HG03095 (cell line): Measurements from ENCODE around the gene ARHGEF28.
A peak's percentile ranks its signal among the peaks of the same experiment; 100 is the strongest.

Experiments used
- ATAC-seq: cut with Tn5 transposase; IDR thresholded peaks from one replicate; pipeline ENCODE4 v1.9.1; 2021; ENCODE audit warnings: moderate library complexity; ENCODE audit not compliant: unreplicated experiment

The ARHGEF28 gene

DNA sequence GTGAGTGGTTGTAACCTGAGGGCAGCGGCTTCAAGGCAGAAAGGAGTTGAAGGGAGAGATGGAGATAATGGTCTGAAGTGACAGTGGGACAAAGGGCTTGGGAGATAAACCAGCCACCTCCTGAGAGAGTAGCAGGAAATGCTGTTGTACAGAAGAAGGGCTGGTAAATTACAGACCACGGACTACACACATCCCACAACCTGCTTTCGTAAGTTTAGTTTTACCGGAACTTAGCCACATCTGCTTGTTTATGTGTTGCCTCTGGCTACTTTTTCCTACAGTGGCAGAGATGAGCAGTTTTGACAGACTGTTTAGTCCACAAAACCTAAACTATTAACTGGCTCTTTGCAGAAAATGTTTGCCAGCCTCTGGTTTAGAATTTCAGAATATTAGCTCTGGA lies 269.5 kb downstream of the ARHGEF28 start:
- no peak for ATAC-seq

DNA sequence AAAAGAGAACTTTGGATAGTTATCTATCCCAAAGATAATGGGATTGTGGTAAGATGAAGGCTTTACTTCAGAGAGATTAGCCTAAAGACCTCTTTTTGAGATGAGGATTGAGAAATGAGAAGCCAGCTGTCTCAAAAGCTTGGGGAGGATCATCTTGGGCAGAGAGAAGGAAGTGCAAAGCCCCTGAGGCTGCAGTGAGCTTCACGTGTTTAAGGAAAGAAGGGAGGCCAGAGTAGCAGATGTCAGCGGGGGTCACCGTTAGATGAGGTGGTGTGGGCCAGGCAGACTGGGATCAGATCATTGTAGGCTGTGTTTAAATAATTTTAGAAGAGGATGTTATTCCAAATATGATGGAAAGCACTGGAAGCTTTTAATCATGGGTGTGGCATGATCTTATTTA lies 270.1 kb downstream of the ARHGEF28 start:
- ATAC-seq, result no peak

DNA sequence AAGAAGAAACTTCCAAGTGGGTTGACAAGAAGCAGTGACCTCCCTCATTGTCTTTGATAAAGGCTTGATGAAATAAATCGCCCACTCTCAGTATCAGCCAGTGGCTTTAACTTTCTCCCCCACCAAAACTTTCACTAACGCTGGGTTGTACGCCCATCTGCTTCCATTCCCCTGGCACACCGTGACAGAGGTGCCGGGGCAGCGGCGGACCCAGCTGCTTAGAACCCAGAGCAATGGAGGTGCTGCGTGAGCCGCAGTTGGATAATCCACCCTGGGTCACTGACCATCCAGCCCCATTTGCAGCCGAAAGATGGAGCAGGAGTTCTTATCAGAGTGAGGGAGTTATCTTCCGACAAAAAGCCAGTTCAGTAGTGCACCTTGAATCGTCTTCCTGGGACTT lies 270.7 kb downstream of the ARHGEF28 start:
- ATAC-seq, result no peak

DNA sequence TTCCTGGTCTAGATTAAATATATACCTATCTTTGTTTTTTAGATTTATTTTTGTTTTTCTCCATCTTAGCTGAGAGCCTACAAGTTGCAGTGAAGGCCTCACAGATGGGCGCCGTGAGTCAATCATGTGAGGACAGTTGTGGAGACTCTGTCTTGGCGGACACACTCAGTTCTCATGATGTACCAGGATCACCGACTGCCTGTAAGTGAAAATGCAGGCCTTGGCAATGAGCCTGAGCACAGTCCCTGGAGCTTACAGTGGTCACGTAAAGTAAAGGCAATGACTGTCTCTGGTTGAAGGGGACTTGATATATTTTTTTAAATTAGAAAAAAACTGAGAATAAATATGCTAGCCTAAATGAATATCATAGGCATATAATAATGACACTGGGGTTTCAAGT lies 271.9 kb downstream of the ARHGEF28 start:
- no peak for ATAC-seq

DNA sequence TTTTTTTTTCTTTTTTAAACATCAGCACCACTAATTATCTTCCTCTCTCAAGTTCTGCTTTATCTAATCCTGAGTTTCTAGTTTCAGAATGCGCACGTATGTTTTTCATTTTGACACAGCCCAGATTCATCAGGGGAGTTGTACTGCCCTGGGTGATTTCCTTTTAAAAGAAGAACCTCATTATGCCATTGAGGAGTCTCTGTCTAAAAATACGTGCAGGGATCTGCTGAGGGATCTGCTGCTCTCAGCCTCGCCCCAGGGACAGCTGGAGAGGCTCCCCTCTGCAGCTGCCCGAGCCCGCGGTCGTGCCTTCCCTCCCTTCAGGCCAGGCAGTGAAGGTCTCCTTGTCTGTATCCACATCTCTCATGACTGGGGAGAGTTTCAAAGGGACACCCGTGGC lies 273.1 kb downstream of the ARHGEF28 start:
- peak; percentile 79 for ATAC-seq

DNA sequence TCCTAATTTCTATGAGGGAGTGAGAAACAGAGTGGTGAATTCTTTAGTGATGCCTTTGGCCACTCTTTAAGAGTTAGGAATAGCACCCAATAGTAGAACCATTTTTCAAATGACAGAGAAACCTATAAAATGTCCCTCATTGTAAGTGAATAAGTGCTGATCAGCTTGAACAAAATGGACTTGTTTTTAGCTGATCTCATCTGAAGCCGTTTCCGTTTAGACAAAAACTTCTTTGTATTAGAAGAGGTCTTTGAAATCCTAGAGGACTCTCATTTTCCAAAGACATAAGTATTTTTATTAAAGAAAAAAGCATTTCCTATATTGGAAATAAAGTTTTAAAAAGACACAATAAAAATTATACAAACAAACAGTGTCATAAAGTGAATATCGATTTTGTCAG lies 273.9 kb downstream of the ARHGEF28 start:
- no peak for ATAC-seq

DNA sequence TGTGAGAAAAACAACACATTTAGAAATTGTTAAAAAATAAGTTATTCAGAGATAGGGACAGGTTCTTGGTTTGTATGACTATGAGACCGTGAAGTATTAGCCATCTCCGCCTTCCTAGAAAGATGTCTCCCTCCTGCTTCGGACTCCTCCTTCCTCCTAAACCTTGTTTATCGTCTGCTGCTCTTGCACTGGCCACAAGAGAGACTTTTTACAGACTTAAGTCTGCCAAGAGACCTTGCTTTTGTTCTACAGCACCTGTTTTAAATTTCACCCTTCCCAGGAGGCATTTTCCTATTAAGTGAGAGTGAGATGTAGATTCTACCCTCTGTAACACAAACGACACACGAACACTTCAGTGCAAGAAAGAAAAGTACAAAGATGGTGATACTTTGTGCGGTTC lies 274.6 kb downstream of the ARHGEF28 start:
- ATAC-seq, result no peak

DNA sequence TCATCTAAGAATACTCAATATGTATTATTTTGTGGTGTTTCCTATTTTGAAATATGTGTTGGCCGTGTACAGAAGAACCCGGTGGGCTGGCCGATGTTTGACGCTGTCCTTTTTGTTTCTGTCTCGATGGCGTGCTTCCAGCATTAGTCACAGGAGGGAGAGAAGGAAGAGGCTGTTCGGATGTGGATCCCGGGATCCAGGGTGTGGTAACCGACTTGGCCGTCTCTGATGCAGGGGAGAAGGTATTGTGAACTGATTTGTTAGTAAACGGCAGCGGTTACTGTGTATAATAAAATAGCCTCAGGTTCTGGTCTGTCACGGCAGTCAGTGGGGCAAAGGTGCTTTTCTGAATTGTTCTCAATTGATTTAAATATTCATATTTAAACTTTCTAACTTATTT lies 275.0 kb downstream of the ARHGEF28 start:
- no peak for ATAC-seq

DNA sequence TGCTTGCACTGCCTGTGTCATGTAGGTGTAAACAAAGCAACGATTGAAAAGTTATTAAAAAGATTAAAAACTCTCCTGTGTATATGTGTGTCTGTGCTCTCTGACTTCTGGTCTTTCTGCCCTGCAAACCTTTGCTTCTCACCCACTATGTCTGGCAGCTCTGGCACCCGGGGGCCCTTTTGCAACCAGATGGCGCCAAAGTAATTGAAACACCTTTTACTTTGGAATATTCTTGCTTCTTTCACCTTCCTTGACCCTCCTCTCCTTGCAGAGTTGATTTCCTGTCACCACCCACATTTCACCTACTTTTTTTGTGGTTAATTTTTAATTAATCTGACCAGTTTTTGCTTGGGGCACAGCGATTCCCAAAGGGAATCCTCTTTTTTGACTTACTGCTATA lies 275.5 kb downstream of the ARHGEF28 start:
- no peak for ATAC-seq

DNA sequence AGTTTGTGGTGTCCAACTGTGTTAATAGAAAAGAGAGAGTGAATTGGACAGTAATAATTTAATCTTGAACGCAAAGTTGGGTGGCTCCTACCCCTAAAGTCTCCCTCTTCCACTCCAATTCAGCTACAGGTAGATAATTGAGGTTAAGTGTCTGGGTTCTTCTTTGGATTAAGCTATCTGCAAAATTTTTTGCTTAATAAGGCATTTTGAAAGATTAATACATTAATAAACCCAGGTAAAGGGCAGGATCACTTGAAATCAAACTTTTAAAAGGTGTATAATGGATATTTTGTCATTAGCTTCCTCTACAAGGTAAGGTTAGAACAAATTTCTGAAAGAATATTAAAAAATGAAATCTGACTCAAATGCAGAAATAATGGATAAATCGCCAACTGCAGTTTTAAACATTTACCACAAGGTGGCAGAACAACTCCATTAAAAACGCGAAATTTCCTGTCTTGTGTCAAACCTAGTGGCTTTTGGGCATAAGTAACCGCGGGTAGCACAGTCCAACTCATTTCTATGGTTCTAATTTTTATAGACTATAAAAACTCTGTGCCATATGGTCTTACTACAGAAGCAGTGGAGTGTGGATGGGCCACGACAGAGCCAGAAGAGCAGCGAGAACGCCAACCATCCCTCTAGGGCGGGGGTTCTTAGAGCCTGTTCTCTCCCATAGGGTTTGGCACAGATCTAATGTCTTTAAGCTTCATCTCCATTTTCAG lies 276.5 kb downstream of the ARHGEF28 start:
- ATAC-seq, result no peak

DNA sequence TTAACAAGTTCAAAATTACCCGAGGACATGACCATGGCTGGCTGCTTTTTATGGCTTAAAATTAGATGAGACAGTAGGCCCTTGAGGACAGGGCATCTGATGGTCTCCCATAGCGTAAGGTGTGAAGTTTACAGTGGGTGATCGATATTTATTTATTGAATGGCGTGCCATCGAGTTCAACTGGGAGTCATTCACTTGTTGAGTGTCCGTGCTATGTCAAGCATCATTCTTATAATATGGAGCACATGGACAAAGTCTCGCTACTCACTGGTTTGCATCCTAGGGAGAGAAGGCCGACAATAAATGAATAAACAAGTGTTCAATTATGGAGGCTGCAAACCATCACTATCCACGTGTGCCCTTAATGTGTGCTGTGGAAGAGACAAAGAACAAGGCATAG lies 277.2 kb downstream of the ARHGEF28 start:
- ATAC-seq, result no peak

DNA sequence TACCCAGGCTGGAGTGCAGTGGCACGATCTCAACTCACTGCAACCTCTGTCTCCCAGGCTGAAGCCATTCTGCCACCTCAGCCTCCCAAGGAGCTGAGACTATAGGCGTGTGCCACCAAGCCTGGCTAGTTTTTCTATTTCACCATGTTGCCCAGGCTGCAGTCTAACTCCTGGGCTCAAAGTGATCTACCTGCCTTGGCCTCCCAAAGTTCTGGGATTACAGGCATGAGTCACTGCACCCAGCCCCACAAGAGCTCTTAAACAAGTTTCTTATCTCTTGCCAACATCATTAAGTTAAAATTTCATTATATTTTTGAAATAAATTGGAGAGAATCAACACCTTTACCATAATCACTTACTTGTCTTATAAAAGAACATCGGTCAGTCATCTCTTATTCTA lies 280.3 kb downstream of the ARHGEF28 start:
- ATAC-seq, result no peak

DNA sequence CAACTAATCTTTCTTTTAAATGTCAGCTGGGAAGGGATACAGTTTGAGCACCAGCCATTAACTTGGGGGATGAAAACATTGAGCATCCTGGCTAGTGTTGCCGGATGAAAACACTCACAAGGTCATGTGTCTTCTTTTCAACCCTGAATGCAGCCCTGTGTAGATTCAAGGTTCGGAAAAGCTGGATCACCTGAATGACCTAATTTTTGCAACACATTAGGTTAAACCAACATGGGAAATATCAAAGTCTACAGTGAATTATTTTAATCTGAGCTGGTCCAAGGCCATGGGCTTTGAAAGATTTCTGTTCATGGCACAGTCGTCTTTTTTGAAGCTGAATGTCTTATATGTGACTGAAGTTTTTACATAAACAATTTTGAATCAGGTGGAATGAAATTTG lies 281.2 kb downstream of the ARHGEF28 start:
- no peak for ATAC-seq

DNA sequence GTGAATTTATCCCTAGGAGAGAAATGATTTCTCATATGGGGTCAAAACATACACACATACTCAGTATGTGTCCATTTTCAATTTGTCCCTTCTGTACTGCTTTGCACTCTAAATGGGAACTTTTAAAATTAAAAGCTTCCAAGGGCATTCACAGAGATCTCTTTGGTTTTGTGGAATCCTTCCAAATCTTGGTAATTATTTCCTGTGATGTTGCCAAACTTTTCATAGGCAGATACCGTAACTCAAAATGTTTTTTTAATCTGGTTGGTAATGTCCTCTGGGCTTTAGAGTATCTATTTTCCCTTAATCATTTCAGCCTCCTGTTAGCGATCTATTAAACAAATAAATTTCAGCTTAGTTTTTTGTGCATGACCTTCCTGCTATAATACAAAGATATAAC lies 282.4 kb downstream of the ARHGEF28 start:
- ATAC-seq, result no peak

DNA sequence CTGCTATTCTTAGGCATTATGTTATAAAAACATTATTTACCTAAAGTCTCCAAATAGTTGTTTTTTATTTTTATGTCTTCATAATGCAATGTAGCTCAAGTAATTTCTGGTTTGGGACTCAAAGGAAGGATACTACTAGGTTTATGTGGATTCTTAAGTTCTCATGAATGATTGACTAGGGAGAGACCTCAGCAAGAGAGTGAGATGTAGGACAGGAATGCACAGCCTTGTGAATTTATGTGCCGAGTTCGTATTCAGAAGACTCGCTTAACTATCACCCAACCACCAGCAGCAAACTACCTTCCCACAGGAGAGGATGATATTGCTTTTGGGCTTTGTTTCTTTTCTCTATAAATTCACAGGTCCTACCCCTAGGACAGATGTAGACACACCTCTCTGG lies 282.9 kb downstream of the ARHGEF28 start:
- no peak for ATAC-seq

DNA sequence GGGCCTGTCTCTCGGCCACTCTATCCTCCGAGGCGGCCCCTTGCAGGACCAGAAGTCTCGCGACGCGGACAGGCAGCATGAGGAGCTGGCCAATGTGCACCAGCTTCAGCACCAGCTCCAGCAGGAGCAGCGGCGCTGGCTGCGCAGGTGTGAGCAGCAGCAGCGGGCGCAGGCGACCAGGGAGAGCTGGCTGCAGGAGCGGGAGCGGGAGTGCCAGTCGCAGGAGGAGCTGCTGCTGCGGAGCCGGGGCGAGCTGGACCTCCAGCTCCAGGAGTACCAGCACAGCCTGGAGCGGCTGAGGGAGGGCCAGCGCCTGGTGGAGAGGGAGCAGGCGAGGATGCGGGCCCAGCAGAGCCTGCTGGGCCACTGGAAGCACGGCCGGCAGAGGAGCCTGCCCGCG lies 283.5 kb downstream of the ARHGEF28 start:
- no peak for ATAC-seq

DNA sequence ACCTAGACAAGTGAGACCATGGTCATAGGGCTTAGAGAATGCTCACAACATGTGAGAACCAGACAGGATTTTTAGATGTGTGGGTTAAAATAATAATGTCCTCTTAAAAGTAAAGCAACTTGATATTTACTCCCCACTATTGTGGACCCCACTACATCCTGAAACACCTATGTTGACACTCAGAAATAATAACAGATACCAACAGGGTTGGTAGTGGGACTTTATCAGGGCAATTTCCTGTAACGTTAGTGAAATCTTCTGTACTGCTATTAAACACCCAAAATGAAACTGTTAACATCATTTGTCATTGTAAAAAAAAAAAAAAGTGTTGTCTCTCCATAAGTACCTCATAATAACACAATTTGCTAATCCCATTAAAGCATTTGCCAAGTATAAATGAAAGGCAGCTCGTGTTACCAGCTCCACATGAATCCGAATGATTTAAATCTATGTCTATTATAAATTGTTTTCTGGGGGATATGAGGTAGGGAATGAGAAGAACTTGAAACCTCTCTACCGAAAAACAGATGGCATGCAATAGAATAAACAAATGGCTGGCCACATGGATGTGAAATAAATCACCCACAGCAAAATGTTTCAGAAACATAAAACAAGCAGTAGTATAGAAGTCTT lies 285.9 kb downstream of the ARHGEF28 start:
- ATAC-seq, result no peak

DNA sequence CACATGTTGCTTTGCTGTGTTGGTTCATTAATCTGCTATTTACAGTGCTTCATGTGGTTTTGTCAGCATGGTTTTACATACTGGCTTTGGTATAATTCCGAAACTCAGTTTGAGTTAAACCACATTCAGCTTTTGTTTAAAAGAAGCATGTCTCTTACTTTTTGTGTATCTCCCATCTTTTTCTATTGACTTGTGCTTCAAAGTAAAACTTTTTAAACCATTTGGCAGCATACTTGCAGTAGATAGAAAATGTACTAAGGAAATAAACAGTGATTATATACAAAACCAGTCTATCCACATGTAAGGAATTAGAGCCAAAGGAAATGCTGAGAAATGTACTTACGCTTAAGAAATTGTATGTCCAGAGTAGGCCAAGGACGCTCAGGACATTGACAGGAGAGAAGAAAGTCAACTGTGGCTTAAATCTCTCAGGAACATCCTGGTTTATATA lies 286.9 kb downstream of the ARHGEF28 start:
- ATAC-seq, result no peak

DNA sequence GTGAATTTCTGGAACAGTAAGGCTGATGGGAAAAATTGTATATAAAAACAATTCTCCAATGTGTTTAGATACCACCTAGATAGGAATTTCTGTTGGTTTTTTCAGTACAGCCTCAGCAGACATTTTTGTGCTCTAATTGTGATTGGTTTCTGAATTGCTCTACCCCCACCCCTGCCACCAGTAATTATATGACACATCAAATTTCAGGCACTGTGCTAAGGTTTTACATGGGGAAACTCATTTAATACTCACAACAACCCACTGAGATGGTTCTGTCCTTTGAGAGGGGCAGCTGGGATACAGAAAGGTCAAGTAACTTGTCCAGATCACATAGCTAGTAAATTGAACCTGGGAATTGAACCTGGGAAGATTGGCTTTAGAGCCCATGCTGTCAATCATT lies 288.0 kb downstream of the ARHGEF28 start:
- ATAC-seq, result no peak

DNA sequence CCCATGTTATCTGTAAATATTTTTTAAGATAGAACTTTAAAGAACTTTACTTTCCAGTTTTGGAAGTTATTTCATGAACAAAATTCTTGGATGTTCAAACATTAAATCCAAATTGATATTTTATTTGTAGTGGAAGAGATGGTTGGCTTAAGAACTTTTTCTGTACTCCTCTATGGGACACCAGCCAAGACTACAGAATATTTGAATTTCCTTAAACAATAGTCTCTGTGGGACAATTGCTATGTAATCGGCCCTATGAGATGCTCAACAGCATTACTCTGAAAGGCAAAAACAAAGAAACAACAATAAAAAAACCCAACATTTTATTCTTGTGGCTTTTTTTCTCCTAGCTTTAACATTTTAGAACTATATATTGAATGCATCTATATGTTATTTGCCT lies 289.3 kb downstream of the ARHGEF28 start:
- no peak for ATAC-seq

DNA sequence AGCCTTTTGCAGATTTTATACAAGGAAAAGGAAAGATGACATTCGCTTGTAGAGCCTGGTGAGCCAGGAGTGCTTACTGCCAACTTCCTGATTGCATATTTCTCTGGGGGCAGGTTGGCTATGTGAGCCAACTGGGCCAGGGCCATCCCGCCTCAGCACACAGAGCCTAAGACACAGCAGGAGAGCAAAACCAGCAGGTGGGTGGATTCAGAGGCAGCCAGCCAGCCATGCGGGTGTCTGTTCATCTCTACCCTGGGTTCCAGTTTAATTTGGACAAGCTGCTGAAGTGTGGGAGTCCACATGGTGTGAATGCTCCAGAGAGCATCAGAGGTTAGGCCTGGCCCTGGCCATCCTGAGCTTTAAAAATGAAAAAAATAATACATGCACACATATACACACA lies 291.4 kb downstream of the ARHGEF28 start:
- no peak for ATAC-seq

DNA sequence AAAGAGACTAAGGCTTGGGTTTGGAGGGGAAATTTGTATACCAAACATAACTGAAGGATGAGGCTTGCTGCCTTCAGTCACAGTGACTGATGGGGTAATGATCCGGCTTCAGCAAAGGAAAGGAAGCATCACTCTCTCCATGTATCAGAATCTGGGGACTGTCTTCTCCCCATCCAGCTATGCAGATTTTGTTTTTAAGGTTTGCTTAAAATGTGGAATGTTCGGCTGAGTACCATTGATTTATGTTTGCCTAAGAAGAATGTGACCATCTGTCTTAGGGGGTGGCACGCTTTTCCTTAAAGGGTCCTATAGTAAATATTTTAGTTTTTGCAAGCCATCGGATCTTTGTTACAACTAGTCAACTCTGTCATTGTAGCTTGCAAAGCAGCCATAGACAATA lies 291.9 kb downstream of the ARHGEF28 start:
- no peak for ATAC-seq

DNA sequence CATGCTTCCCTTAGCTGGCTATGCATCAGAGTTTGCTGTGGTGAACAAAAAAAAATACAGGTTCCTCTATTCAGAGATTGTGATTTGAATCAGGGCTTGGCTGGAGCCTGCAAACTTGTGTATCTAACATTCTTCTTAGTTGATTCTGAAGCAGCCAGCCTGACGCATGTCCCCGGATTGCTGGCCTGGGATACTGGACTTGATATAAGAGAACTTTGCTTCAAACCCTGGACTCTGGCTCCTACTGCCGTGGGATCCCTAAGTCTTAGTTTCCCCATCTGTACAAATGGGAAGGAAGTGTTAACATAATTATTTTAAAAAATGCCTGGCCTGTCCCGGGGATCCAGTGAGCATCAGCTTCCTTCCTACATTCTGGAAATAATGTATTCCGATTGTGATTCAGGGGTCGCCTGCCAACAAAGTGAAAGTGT lies 292.8 kb downstream of the ARHGEF28 start:
- ATAC-seq, result no peak
